DMS79 treated with DMSO at 0.1 percent for 48 hours (cell line): ENCODE data around the gene LYZL4.
A peak's percentile ranks its signal among the peaks of the same experiment; 100 is the strongest.

Experiments
- DNase-seq: peaks from one replicate; lab custom pipeline; 2025; lab: John Stamatoyannopoulos, UW

LYZL4 gene

GRCh38 chr3:42371776-42372175 lies 38.6 kb downstream of the LYZL4 start:
- DNase-seq: no peak

DNA sequence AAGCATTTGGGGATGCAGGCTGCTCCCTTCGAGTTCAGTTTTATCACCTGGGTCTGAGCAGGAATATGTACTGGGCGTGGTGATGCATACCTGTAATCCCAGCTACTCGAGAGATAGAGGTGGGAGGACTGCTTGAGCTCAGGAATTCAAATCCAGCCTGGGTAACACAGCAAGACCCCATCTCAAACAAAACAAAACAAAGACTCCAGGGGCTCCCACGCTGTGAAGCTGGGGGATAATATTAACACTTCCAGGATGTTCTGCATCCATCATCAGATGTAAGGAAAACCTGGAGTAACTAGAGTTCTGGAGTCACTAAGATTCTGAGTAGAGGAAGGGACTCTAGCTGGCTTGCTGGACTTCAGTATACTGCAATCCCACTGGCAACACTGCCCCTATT lies 40.6 kb downstream of the LYZL4 start:
- DNase-seq: no peak

GRCh38 chr3:42369304-42369703 lies 41.1 kb downstream of the LYZL4 start:
- peak; percentile 18 for DNase-seq

DNA sequence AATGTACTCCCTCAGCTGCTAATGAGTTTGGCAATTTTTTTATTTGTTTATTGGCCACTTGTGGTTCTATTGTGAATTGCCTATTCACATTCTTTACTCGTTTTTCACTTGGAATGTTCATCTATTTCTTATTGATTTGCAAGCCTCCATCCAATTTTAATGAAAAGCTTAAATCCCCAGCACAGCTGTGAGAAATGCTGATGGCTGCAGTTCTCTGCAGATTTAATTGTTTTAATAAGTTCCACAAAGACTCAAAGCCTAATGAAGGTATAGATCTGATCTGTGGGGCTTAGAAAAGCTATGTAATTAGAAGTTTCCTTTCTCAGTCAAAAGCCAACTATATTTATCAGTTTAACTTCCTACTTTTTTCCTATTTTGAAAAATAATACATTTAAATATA lies 41.5 kb downstream of the LYZL4 start:
- DNase-seq: no peak

DNA sequence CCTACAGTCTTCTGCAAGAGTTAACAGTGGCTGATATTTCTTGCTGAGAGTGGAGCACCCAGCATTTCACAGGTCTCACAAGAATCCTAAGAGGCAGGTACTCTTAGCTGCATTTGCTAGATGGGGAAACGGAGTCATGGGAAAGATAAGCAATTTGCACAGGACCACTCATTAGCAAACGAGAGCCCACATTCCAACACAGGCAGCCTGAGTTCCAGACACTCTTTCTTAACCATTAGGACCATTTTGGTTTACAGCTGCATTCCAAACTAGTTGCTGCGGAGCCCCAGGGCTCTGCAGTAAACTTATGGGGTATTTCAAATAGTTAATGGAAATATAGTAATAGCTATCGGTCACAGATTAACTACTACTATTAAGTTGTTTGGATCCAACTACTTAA lies 42.5 kb downstream of the LYZL4 start:
- DNase-seq: no peak

DNA sequence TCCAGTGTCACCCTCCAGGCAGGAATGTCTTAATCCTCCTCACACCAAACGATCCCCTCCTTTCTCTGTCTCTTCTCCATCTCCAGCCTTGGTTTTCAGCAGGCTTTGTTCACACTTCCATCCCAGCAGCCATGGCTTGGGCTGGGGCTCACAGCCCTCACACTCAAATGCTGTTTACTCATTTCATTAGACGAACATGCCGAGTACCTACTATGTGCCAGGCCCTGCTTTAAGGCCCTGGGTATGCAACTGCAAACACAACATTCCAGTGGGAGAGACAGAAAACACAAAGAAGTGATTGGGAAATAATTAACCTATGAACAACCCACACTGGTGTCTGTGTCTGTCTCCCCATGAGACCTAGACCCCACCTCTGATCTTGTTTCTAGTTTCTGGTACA lies 43.9 kb downstream of the LYZL4 start:
- no peak for DNase-seq

GRCh38 chr3:42357335-42357734 lies 53.1 kb downstream of the LYZL4 start:
- no peak for DNase-seq

GRCh38 chr3:42355612-42356011 lies 54.8 kb downstream of the LYZL4 start:
- no peak for DNase-seq

GRCh38 chr3:42353631-42354030 lies 56.8 kb downstream of the LYZL4 start:
- DNase-seq: no peak

GRCh38 chr3:42351207-42351606 lies 59.2 kb downstream of the LYZL4 start:
- no peak for DNase-seq

DNA sequence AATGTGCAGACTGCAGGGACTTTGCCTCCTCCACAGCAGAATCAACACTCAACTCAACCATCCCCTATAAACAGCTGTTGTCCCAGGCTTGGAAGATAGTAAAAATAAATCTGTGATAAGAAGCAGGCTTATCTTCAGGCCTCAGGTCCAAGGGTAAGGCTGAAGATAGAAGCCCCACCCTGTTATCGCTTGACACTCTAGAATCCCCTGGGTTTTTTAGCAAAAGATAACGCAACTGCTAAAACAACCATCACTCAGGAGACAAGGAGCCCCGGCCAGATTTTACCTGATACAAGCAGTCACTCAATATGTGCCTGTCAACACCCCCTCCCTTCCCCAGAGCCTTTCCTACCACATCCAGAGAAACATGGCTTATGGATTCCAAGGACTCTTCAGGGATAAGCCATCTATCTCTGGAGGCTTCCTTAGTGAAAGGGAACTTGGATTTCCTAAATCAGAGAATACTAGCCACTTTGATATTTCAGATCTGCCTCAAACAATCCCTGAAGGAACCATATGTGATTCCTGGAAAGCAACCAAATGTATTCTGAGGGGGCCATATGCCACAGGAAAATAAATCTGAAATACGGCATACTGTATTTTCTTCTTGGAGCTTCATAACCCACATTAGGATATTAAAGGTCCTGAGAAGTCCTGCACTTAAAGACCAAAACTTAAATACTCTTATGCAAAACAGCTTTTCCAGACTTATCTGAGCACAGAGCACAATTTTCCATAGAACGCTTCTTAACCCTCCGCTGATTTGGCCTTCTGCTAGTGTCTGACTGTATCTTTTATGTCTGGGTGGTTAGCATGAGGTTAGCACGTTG lies 60.4 kb downstream of the LYZL4 start:
- DNase-seq: no peak

- no peak for DNase-seq
Measured at GRCh38 chr3:42347928-42348327, 62.5 kb downstream of the LYZL4 start.
